GM19328 (cell line): ENCODE data around the gene ZNF549.
"Not testable (repeated sequence)": the region's sequence is repeated elsewhere in the genome, so short reads cannot be mapped to it uniquely, and the experiment has no call there.

ENCODE experiments used
- ATAC-seq: cut with Tn5 transposase; IDR thresholded peaks from one replicate; pipeline ENCODE4 v1.9.1; 2021; ENCODE audit warnings: mild to moderate bottlenecking, moderate library complexity; ENCODE audit not compliant: unreplicated experiment

The ZNF549 gene

GRCh38 chr19:57527136-57527881, at the start of gene ZNF549:
Gene ZNF549 (plus strand): TSS chr19:57527356. CDS start chr19:57527574, 218 bp downstream.
- peak; percentile 96 for ATAC-seq

DNA sequence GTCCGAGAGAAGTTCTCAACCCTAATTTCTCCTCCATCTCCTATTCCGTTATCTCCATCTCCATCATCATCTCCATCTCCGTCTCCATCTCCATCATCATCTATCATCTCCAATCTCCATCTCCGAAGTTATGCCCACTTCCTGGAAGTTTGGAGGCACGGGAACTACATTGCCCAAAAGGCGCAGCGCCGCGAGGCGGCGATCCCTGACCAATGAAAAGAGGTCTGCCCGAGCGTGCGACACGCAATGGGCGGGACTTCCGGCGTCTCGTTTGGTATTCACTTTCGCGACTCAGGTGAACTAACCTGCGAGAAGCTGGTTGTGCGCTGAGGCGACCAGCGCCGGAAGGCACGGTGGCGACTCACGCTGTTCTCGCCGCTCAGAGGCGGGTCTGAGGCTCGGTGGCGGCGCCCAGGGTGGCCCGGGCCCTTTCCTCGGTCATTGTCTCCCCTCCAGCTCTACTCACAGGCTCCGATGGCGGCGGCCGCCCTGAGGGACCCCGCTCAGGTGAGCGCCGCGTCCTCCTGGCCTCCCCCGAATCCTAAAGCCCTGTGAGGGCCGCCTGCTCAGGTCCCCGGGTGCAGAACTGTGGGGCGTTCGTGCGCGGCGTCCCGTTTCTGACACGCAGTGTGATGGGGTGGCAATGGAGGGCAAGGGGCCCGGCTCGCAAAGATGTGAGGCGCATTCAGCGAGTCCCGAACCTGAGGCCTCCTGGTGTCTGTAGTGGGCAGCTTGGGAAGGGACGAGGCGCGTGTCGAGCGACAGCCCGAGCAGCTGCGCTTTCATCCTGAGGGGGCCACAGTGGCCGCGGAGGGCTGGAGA, 39.5 kb upstream of the ZNF549 start, which contains the start of gene ZNF419:
Gene ZNF419, plus strand, starts transcription at position 274 of the 822 bp plus-strand sequence. Its CDS starts 201 bp downstream, at position 475.
- peak; percentile 88 for ATAC-seq

GRCh38 chr19:57488299-57488644, 38.9 kb upstream of the ZNF549 start:
- not testable (repeated sequence) for ATAC-seq

DNA sequence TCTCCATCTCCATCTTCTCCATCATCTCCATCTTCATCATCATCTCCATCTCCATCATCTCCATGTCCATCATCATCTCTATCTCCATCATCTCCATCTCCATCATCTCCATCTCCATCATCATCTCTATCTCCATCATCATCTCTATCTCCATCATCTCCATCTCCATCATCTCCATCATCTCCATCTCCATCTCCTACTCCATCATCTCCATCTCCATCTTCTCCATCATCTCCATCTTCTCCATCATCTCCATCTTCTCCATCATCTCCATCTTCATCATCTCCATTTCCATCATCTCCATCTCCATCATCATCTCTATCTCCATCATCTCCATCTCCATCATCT, 27.9 kb upstream of the ZNF549 start:
- not testable (repeated sequence) for ATAC-seq

- ATAC-seq = peak; percentile 98
These were observed 27.3 kb upstream of the ZNF549 start, which contains the start of gene ZNF773 for GRCh38 chr19:57499680-57500395. Gene ZNF773 (plus strand): TSS chr19:57499938. CDS start chr19:57500081, 143 bp downstream.

GRCh38 chr19:57500400-57500799, 26.8 kb upstream of the ZNF549 start:
- ATAC-seq = not testable (repeated sequence)

DNA sequence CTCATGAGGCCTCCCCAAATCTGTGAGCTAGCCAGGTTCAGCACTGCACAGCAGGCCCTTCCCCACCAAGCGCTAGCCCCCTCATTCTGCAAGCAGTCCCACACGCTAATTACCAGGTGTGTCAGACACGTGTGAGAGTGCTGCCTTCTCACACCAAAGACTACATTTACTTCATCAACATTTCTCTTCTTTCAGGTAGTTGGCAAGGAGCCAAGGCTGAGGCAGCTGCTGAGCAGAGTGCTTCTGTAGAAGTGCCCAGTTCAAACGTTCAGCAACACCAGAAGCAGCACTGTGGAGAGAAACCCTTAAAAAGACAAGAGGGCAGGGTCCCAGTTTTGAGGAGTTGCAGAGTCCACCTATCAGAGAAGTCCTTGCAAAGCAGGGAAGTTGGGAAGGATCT, 21.0 kb upstream of the ZNF549 start:
- no peak for ATAC-seq

GRCh38 chr19:57511484-57511883, 15.7 kb upstream of the ZNF549 start:
- no peak for ATAC-seq

DNA sequence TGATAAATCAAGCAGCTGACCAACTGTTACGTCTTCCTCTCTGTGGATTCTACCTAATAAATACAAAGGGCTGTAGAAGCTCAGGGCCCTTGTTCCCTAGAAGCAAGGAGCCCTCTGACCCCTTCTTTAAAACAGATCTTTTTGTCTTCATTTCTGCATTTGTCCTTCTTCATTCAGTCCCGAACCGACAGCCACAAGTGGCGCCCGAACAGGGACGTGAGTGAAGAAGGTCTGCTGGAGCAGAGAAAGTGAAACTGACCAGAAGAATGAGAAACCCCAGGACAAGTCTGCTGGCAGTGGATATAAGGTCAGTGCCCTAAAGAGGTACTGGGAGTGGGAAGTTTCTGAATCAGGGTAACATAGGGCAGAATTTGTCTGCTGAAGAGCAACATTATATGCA, 14.3 kb upstream of the ZNF549 start:
- ATAC-seq = no peak

DNA sequence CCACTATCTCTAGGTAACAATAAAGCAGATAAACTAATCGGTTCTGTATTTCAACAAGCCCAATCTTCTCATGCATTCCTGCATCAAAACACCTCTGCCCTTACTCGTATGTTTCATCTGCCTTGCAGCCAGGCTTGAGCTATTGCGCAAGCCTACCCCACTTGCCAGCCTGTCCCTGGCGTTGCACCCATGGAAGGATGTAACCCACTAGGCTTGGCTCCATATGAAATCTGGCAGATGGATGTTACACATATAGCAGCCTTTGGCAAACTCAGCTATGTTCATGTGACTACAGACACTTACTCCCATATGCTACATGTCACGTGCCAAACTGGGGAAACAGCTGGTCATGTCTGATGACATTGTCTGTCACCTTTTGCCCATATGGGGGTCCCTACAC, 11.9 kb upstream of the ZNF549 start:
- no peak for ATAC-seq

DNA sequence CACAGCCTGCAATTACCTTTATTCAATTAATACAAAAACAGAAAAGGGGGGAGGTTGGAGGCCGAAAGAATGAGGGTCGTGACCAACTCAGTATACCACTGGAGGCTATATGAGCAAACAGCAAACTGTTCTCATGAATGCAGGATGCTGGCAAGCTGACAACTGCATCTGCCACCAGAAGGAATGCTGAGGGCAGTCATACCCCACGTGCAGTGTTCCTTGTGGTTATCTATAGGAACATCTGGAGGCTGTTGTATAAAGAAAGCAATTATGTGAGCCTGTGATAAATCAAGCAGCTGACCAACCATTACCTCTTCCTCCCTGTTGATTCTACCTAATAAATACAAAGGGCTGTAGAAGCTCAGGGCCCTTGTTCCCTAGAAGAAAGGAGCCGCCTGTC, 9.1 kb upstream of the ZNF549 start:
- not testable (repeated sequence) for ATAC-seq

DNA sequence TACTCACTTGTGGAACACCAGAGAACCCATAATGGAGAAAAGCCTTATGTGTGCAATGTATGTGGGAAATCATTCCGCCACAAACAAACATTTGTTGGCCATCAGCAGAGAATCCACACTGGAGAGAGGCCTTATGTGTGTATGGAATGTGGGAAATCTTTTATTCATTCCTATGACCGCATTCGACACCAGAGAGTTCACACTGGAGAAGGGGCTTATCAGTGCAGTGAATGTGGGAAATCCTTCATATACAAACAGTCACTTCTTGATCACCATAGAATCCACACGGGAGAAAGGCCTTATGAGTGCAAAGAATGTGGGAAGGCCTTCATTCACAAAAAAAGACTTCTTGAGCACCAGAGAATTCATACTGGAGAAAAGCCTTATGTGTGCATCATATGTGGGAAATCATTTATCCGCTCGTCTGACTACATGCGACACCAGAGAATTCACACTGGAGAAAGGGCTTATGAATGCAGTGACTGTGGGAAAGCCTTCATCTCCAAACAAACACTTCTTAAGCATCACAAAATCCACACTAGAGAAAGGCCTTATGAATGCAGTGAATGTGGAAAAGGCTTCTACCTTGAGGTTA, 10.9 kb downstream of the ZNF549 start:
- ATAC-seq = no peak

GRCh38 chr19:57546513-57546912, 19.4 kb downstream of the ZNF549 start:
- ATAC-seq = no peak

- no peak for ATAC-seq
These were observed 25.3 kb downstream of the ZNF549 start for GRCh38 chr19:57552432-57552831.

GRCh38 chr19:57557659-57558058, 30.5 kb downstream of the ZNF549 start:
- ATAC-seq = no peak

DNA sequence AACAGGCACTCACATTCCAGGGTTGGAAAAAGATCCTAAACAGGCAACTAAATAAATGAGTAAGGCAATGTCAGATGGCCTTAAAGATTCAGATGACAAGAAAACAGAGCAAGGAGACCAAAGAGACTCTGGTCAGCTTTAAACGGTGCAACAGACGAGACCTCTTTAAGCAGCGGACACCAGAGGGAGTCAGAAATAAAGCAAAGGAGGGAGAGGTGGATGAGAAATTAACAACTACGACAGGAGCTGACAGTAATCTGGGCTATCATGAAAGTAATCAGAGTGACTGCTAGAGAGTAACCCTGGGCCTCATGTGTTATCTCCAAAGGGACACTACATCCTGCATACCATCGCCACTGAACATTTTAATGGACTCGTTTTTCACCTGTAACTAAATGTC, 31.4 kb downstream of the ZNF549 start:
- no peak for ATAC-seq

DNA sequence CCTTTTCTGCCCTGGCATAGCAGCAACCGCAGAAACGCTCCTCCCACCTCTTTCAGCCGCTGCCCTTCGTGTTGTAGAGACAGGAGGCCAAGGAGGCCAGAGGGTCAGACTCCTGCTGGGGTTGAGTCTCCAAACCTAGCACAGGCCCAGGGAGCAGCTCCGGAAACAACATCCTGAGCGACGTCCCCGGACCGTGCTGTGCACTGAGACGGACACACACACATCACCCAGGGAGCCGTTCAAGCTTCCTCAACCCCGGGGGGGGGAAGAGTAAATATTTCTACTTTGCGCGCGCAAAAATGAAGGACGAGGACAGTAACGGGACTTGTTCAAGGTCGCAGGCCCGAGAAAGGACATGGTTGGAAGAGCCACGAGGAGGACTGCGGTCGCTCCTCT, 31.9 kb downstream of the ZNF549 start:
- ATAC-seq = no peak

DNA sequence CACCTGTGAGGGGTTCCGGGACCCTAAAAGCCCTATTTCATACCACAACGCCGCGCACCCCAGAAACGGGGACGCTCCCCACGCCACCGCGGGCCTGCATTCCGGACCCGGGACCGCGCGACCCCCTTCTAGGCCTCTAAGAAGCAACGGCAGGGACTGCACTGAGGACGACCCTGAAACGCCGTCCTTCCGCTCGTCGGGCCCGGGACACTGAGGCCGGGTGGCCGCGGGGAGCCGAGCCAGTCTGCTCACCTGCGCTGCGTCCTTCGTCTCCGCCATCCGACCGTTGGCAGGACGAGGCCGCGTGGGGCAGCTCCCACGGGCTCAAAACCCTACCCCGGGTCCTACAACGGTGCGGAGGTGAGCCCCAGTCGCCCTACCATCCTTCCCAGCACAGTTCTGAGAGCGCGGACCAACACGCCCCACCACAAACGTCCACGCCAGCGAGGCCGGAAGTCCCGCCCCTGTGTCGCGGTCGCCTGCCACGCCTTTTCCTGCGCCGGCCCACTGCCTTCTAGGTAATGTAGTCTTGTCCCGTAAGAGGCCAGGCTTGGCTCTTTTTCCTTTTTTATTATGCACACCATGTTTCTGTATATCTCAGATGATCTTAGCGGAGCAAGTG, 32.4 kb downstream of the ZNF549 start, which contains the start of gene ZNF550:
Gene ZNF550, minus strand, starts transcription at position 460 of the 622 bp plus-strand sequence. Its CDS starts 181 bp downstream, at position 279.
- ATAC-seq = peak; percentile 90

DNA sequence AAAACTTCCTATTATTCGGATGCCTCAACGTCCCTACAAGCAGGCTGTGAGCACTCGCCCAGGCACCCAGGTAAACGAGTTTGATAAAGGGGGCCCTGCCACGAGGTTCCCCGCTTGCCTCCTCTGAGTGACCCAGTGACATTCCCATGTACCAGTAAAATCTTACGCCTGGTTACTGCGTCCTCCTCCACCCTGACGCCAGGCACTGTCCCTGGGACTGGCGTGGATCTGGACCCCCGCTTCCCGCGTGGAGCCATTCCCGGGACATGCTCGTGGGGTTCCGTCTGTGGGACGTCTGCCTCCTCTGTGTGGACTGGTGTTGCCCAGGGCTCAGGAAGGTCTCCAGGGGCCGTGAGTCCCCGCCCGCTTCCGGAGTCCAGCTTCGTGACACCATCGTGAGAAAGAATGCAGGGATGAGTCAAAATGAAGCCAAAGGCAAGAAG, 32.9 kb downstream of the ZNF549 start:
- ATAC-seq = no peak

- no peak for ATAC-seq
These were observed 36.4 kb downstream of the ZNF549 start for GRCh38 chr19:57563547-57563946.
